ENCODE measurements around the gene PDLIM5.
A peak's percentile ranks its signal among the peaks of the same experiment; 100 is the strongest.
"Not testable (repeated sequence)": the region's sequence is repeated elsewhere in the genome, so short reads cannot be mapped to it uniquely, and the experiment has no call there.

Gene PDLIM5

GRCh38 chr4:94530073-94530472, 78.3 kb downstream of the PDLIM5 start:
- no peak for DNase-seq (ENCODE audit: low read depth)

GRCh38 chr4:94531991-94532789, 80.4 kb downstream of the PDLIM5 start:
- no peak for DNase-seq (ENCODE audit: low read depth)

DNA sequence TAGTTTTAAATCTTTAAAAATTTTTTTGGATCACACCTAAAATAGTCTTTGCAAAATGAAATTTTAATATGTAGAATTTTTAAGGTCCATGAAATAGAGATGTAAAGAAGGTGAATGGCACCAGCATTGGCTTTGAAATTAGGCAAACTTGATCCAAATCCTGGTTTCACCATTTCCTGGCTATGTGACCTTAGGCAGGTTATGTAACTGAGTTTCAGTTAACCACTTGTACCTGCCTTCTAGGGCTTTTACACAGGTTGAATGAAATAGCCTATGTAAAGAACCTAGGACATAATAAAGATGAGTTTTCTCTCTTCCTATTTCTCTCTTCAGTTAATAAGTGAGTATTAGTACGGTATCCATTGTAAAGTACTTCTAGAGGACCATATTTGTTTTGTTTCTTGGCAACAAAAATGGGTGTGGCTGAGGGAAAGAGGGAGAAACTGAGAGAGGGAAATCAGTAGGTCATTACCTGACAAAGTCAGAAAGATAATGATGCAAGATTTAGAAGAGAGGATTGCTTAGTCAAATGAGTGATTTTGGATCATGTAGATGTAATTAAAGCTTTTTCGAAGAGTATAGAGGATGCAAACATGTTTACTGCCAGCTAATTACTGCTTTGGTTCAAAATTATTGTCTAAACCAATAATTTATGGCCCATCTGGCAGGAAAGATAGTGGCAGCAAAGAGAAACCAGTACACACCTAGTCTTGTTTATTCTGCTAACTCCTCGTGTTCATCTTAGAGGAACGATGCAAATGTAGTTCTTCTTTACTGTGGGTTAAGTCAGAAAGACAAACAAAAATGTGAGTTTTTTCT, 81.9 kb downstream of the PDLIM5 start:
- DNase-seq (ENCODE audit: low read depth): no peak

DNA sequence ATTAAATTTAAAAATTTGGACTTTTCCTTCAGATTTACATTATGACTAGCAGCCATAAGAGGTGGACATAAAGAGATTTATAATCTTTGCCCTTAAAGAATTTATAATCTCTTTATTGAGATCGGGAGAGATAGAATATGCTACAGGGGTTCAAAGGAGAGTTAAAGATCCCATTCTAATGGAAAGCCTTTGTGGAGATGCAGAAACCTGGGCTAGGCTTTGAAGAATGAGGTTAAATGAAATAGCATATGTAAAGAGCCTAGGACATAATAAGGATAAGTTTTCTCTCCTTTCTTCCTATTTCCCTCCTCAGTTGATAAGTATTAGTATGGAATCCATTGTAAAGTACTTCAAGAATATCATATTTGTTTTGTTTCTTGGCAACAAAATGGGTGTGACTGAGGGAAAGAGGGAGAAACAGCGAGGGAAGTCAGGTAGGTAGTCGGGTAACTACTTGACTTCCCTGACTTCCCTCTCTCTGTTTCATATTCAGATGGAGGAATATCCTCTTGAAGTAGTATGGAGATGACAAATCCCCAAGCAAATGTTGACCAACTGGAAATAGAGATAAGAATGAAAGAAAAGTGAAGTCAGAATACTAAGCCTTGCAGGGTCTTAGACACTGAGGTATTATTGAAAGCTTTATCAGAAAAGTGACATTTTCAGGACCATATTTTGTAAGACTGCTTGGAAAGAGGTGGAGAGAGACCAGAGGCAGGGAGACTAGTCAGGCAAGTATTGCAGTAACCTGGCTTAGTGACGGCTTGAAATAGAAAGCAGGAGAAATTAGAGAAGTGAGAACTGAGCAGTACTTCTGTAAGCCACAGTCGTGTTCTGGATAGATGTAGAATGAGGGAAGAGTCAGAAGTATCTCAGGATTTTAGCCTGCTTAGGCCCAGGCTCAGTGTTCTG, 82.9 kb downstream of the PDLIM5 start:
- no peak for DNase-seq (ENCODE audit: low read depth)

DNA sequence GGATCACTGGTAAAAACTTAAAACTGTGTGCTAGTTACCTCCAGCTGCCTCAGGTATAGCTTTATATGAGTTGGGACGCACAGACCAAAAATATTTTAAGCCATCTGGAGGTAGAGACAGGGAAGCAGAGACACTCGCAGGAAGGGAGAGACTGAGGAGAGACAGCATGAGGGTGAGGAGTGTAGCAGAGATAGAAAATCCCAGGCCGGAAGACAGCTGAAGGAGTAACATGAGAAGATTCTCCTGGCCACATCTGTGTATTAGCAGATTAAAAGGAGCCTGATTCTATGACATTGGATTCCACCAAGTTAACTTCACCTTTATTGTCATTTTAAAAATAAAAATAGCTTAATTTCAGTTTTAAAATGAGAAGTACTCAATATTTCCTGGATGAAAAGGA, 84.3 kb downstream of the PDLIM5 start:
- DNase-seq (ENCODE audit: low read depth): no peak

DNA sequence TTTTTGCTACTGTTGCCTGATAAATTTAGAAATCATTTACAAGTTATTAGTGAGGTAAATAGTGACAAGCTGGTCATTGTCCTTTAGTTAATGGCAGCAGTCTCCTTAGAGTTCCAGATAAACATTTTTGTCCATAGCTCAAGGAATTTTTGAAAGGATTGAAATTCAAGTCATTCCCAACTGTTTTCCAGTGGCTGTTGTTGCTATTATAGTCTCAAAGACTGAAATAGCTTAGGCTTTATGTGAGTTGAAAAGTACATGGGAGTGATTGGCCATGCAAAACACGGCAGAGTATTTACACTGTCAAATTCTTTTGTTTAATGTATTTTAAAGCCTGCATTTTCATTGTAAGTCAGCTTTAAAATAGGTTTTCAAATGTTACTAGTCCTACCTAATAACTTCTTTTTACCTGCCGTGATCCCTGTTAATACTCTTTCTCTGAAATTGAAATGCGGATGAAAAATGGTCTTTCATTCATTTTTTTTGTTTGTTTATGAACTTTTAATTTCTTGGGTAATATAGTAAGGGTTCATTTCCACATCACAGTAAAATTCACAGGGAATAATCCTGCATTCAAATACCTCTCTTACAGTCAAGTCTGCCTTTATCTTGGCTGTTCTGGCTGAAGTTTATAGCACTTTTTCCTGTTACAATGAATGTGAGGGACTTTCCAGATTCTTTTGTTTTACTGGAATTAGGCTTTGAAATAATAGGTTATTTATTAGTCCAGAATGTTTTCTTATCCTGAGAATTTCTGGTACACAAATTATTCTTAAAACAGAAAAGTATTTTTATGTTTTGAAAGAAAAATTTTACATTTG, 85.1 kb downstream of the PDLIM5 start:
- DNase-seq (ENCODE audit: low read depth): no peak

DNA sequence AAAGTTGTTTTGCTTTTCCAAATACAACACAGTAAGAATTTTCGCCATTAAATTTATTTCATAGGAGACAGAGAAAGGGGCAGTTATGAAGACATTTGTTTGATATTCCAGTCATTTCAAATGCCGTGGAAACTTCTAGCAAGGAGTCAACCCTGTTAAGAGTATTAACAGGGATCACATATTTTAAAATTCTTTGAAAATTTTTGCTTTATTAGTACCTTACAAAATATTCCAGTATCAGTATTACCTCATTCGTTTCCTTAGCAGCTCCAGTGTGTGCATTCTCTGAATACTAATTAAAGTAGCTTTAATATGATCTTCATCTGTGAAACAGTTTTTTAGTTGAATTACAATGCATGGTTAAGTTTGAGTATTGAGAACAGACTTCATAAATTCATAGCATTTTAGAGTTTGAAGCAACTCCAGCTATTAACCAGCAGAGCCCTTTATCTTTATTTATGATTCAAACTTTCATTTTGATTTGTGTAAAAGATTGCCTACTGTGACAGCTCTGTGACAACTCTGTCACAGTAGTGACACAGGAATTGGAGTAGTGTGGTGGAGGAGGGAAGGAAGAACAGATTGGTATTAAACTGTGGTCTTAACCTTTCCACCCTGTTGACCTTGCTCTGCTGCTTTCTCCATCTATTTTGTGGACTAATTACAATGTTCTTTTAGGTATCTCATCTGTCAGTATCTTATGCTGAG, 86.3 kb downstream of the PDLIM5 start:
- no peak for DNase-seq (ENCODE audit: low read depth)

DNA sequence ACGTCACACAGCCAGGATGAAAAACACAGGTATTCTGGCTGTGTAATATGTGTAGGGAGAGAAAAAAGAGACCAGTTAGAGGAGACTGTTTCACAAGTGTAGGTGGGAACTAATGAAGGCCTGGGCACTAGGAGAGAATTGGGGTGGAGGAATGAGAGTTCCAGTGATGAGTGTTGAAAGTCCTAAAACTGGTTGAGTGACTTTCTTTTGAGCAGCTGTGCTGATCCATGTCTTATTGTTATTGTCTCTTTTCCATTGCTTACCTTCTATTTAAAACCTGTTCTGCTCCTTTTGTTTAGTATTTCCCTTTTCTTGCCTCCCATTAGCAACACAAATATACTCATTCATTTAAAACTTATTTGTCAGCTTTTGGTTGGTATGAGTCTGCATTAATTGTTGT, 88.7 kb downstream of the PDLIM5 start:
- DNase-seq (ENCODE audit: low read depth): no peak

DNA sequence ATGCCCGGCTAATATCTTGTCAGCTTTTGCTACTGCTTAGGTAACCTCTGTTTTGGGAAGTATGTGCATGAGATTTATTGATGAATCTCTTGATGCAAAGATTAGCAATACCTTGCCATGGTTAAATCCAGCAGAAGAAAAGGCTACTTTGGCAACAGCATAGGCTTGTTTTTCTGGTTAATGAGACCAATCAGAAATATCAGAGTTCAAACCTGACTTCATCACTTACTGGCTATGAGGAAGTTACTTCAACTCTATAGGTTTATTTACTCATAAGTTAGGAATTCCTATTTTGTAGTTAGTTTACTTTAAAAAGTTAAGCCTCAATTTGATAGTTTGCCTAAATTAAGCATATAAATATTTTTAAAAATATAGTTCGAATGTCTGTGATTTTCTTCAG, 93.1 kb downstream of the PDLIM5 start:
- no peak for DNase-seq (ENCODE audit: low read depth)

GRCh38 chr4:94545296-94545695, 93.6 kb downstream of the PDLIM5 start:
- peak; percentile 63 for DNase-seq (ENCODE audit: low read depth)

- no peak for DNase-seq (ENCODE audit: low read depth)
Observed at GRCh38 chr4:94546949-94547348, 95.2 kb downstream of the PDLIM5 start.

GRCh38 chr4:94548571-94548970, 96.8 kb downstream of the PDLIM5 start:
- DNase-seq (ENCODE audit: low read depth): no peak

- DNase-seq (ENCODE audit: low read depth): no peak
Observed at GRCh38 chr4:94550352-94550751, 98.6 kb downstream of the PDLIM5 start.

DNA sequence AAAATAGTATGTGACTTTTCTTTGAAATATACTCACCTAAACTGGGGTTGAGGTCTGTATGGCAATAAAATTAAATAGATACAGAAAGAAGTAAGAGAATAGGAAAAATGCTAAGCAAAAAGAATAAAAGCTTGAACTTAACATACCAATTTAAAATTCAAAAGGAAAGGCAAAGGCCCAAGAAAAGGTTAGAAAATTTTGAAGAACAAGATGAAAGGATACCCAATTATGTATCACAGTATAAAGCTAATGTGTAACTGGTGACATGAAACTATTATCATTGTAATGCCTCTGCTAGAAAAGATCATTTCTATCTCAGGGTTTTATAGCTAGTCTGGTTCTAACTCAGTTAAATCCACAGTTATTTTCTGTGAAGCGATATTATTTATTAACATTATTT, 99.1 kb downstream of the PDLIM5 start:
- DNase-seq (ENCODE audit: low read depth): no peak

- DNase-seq (ENCODE audit: low read depth): no peak
Observed at GRCh38 chr4:94551643-94552564, 100.2 kb downstream of the PDLIM5 start.

GRCh38 chr4:94556047-94556446, 104.3 kb downstream of the PDLIM5 start:
- DNase-seq (ENCODE audit: low read depth): not testable (repeated sequence)

DNA sequence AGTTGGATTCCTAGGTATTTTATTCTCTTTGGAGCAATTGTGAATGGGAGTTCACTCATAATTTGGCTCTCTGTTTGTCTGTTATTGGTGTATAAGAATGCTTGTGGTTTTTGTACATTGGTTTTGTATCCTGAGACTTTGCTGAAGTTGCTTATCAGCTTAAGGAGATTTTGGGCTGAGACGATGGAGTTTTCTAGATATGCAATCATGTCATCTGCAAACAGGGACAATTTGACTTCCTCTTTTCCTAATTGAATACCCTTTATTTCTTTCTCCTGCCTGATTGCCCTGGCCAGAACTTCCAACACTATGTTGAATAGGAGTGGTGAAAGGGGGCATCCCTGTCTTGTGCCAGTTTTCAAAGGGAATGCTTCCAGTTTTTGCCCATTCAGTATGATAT, 105.9 kb downstream of the PDLIM5 start:
- DNase-seq (ENCODE audit: low read depth): not testable (repeated sequence)

DNA sequence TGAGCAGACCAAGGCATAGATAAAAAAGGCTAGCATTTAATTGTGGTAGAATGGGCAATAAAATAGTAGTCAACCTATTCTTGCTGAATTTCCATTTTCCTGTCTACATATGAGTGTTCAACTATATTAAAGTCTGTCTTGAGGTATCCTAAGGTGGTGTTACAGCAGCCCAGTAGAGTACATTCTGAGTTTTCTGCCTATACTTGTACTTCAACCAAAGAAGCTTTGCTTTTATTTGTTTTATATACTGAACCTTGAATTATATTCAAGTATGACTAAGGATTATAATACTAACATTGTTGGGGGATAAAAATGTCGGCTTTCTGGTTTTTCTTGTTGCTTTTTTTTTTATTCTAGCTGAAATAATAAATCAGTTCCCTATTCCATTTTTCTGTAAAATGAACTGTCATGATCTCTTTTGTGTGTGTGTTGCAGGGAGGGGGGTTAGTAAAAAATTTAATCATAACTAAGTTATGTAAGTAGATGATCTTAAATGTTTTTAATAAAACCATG, 106.7 kb downstream of the PDLIM5 start:
- no peak for DNase-seq (ENCODE audit: low read depth)

- DNase-seq (ENCODE audit: low read depth): no peak
Observed at GRCh38 chr4:94559351-94559806, 107.6 kb downstream of the PDLIM5 start.

All from HS-27A (cell line).